HG03378 (cell line): Measurements from ENCODE around the gene CDH4.

Experiments
- ATAC-seq: cut with Tn5 transposase; IDR thresholded peaks from one replicate; pipeline ENCODE4 v1.9.1; 2021; ENCODE audit warnings: mild to moderate bottlenecking, moderate library complexity; ENCODE audit not compliant: unreplicated experiment

CDH4 gene

GRCh38 chr20:61767761-61768494, 515.9 kb downstream of the CDH4 start:
- no peak for ATAC-seq

- no peak for ATAC-seq
These were observed 516.7 kb downstream of the CDH4 start for GRCh38 chr20:61768571-61769285.

GRCh38 chr20:61769286-61769832, 517.3 kb downstream of the CDH4 start:
- ATAC-seq = no peak

- ATAC-seq = no peak
These were observed 518.1 kb downstream of the CDH4 start for GRCh38 chr20:61770113-61770585.

GRCh38 chr20:61771805-61772350, 519.8 kb downstream of the CDH4 start:
- ATAC-seq = no peak

GRCh38 chr20:61772828-61773631, 521.0 kb downstream of the CDH4 start:
- no peak for ATAC-seq

- ATAC-seq = no peak
These were observed 522.0 kb downstream of the CDH4 start for GRCh38 chr20:61773926-61774587.

GRCh38 chr20:61775423-61775822, 523.4 kb downstream of the CDH4 start:
- ATAC-seq = no peak

- ATAC-seq = no peak
These were observed 524.5 kb downstream of the CDH4 start for GRCh38 chr20:61776491-61777075.

- no peak for ATAC-seq
These were observed 525.9 kb downstream of the CDH4 start for GRCh38 chr20:61777773-61778494.

GRCh38 chr20:61778495-61778863, 526.4 kb downstream of the CDH4 start:
- no peak for ATAC-seq

GRCh38 chr20:61779176-61779965, 527.3 kb downstream of the CDH4 start:
- no peak for ATAC-seq

GRCh38 chr20:61780066-61780465, 528.0 kb downstream of the CDH4 start:
- ATAC-seq = no peak

GRCh38 chr20:61784801-61785566, 532.9 kb downstream of the CDH4 start:
- ATAC-seq = no peak

GRCh38 chr20:61785567-61785816, 533.4 kb downstream of the CDH4 start:
- no peak for ATAC-seq

GRCh38 chr20:61786230-61786629, 534.2 kb downstream of the CDH4 start:
- no peak for ATAC-seq

GRCh38 chr20:61788343-61788742, 536.3 kb downstream of the CDH4 start:
- ATAC-seq = no peak

- ATAC-seq = no peak
These were observed 537.3 kb downstream of the CDH4 start for GRCh38 chr20:61789329-61789728.
